K562 (cell line): ENCODE measurements around the gene AZGP1. TPM values are rescaled to one million over a fixed set of nuclear protein-coding genes. Genes with fewer than 3 reads are reported as not detected.

Experiments used
- BRF2 ChIP-seq: IDR thresholded peaks from 3 replicates; pipeline ENCODE4 v1.6.1; 2011; ENCODE audit warnings: borderline replicate concordance, mild to moderate bottlenecking; ENCODE audit not compliant: insufficient read length, insufficient read depth
- CBX2 ChIP-seq: fragments of 200-600 bp; sonication (generic); IDR thresholded peaks from one replicate; pipeline ENCODE4 v1.6.1; 2012; ENCODE audit warnings: mild to moderate bottlenecking, low read length, inconsistent platforms; ENCODE audit not compliant: insufficient read depth, poor library complexity, severe bottlenecking
- EHMT2 ChIP-seq: fragments of 450-650 bp; IDR thresholded peaks from 2 replicates; pipeline ENCODE4 v1.6.1; 2018; ENCODE audit warnings: antibody characterized with exemption
- FUS ChIP-seq: fragments of 200-400 bp; formaldehyde crosslinking; optimal IDR thresholded peaks from 2 replicates; pipeline ENCODE3; 2017; ENCODE audit warnings: low read depth, low read length
- GTF2F1 ChIP-seq: IDR thresholded peaks from 2 replicates; pipeline ENCODE4 v1.6.1; 2011; ENCODE audit warnings: low read depth, low read length, improper control_type of control experiment
- HINFP ChIP-seq: fragments of 450-650 bp; conservative IDR thresholded peaks from 2 replicates; pipeline ENCODE4 v1.6.1; 2016; ENCODE audit warnings: missing genetic modification characterization, low read depth, mild to moderate bottlenecking, control low read depth, missing compliant biosample characterization
- HNRNPH1 ChIP-seq: fragments of 200-400 bp; formaldehyde crosslinking; optimal IDR thresholded peaks from 2 replicates; pipeline ENCODE3; 2017; ENCODE audit warnings: low read depth, mild to moderate bottlenecking, low read length, moderate library complexity
- POLR2B ChIP-seq: fragments of 450-650 bp; IDR thresholded peaks from 2 replicates; pipeline ENCODE4 v1.6.1; 2018; ENCODE audit warnings: low read depth; ENCODE audit not compliant: partially characterized antibody
- RB1 ChIP-seq: fragments of 450-650 bp; IDR thresholded peaks from 2 replicates; pipeline ENCODE4 v1.6.1; 2017; ENCODE audit warnings: low read depth, mild to moderate bottlenecking
- TCF15 ChIP-seq: fragments of 250-450 bp; sonication (Bioruptor Pico); IDR thresholded peaks from 2 replicates; pipeline ENCODE4 v1.8.0; 2022; ENCODE audit warnings: moderate library complexity, mild to moderate bottlenecking, inconsistent platforms
- ZBTB34 ChIP-seq: fragments of 250-450 bp; sonication (Bioruptor Pico); IDR thresholded peaks from 2 replicates; pipeline ENCODE4 v1.8.0; 2021; ENCODE audit warnings: mild to moderate bottlenecking, moderate library complexity
- ZFP36 ChIP-seq: fragments of 150-350 bp; IDR thresholded peaks from 2 replicates; pipeline ENCODE4 v1.6.1; 2018; ENCODE audit warnings: low read length, low read depth; ENCODE audit not compliant: partially characterized antibody
- ZFP91 ChIP-seq: sonication (generic); formaldehyde crosslinking; IDR thresholded peaks from 2 replicates; pipeline ENCODE4 v1.8.0; 2022; ENCODE audit warnings: mild to moderate bottlenecking, missing genetic modification reagents
- ZNF184 ChIP-seq: sonication (generic); formaldehyde crosslinking; IDR thresholded peaks from 2 replicates; pipeline ENCODE4 v1.5.0; 2020; ENCODE audit warnings: missing genetic modification reagents
- ZNF239 ChIP-seq: fragments of 250-450 bp; sonication (Bioruptor Pico); IDR thresholded peaks from 2 replicates; pipeline ENCODE4 v1.4.0; 2020; ENCODE audit warnings: mild to moderate bottlenecking
- ZNF518B ChIP-seq: fragments of 250-450 bp; sonication (Bioruptor Pico); IDR thresholded peaks from 2 replicates; pipeline ENCODE4 v1.5.0; 2021; ENCODE audit warnings: mild to moderate bottlenecking, moderate library complexity
- ZNF766 ChIP-seq: fragments of 200-800 bp; sonication (Bioruptor generic); conservative IDR thresholded peaks from 2 replicates; pipeline ENCODE4 v1.6.1; 2016; ENCODE audit warnings: missing genetic modification characterization, missing compliant biosample characterization
- polyA plus RNA-seq, 8 experiments: library from polyadenylated mRNA; depleted of rRNA in 4 of 8; stranded (reverse) in 5 of 8; unstranded in 3 of 8; fragments of >200 nt; fragmentation: Nextera tagmentation in 2 of 8; fragmentation: Illumina TruSeq in 1 of 8; extraction: Ambion mirVana in 2 of 8; extraction: Trizol in 1 of 8; gene quantifications; 2 replicates each; pipeline versions ENCODE4 v1.2.1 to v1.2.3, GENCODE V29; 2011 to 2014; ENCODE audit warnings: inconsistent platforms in 1 of 8, missing spikeins in 1 of 8
- total RNA-seq, 7 experiments: library from RNA; depleted of rRNA in 6 of 7; stranded (reverse); fragments of >200 nt in 6 of 7; fragmentation: Illumina TruSeq in 2 of 7; extraction: Trizol in 2 of 7; gene quantifications; 2 replicates each; pipeline versions ENCODE4 v1.2.1 to v1.2.3, GENCODE V29; 2011 to 2021; ENCODE audit warnings: low replicate concordance in 1 of 7

Gene AZGP1
- total and polyA plus RNA-seq, 9 of the 15 experiments (the other 6 are each of a cell fraction or from before 2014, with no cell fraction given) = 0.18 to 0.53 TPM; not detected in 7

GRCh38 chr7:99918959-99919813 lies 56.6 kb downstream of the AZGP1 start, which contains the start of gene TRIM4 (continued):
- TF ChIP-seq BRF2 (no peak), ZBTB34 (CRISPR knock-in tag) (no peak), ZNF184 (CRISPR knock-in tag) (no peak), EHMT2 (peak; percentile 81; the same call in 1 of the 2 replicates), ZFP36 (peak; percentile 42), FUS (peak; percentile 40), ZNF766 (CRISPR knock-in tag) (no peak), HINFP (tag) (no peak), CBX2 (no peak), POLR2B (peak; percentile 81), RB1 (peak; percentile 55; the same call in 1 of the 2 replicates), ZNF239 (CRISPR knock-in tag) (no peak), TCF15 (no peak), ZNF518B (CRISPR knock-in tag) (no peak), HNRNPH1 (no peak), GTF2F1 (peak; percentile 55; the same call in 1 of the 2 replicates), ZFP91 (CRISPR knock-in tag) (0 out of 2 replicates have a peak, but pooled peaks have one; percentile 23)
